ENCODE measurements around the gene NDUFV1. TPM values are rescaled to one million over a fixed set of nuclear protein-coding genes. Genes with fewer than 3 reads are reported as not detected.
"Not testable (repeated sequence)": the region's sequence is repeated elsewhere in the genome, so short reads cannot be mapped to it uniquely, and the experiment has no call there.

Gene NDUFV1
- total RNA-seq, 1 donor from 2014 or later = 321 TPM

DNA sequence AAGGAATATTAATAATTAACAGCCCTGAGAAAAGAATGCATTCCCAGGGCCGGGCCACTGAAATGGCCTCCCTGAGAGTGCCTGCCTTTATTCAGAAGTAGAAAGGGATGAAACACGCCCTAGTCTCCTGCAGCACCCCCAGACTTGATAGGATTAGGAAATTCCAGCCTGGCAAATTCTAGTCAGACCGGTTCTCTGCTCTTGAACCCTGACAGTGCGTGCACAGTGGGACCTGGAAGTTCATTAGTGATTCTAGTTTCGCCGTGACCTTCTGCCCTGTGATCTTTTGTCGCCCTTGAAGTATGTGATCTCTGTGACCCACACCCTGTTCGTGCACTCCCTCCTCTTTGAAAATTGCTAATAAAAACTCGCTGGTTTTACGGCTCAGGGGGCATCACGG lies 25.3 kb upstream of the NDUFV1 start:
- H3K4me3 Mint-ChIP-seq = peak overlapping the region; percentile 36
- DNase-seq = no peak
- H3K4me1 Mint-ChIP-seq = peaks cover 38% of the 10 kb centered on the region
- intact Hi-C loops (cut with micrococcal nuclease) = loop anchor here (5.0 to 10.0 kb wide), 3 partner anchors 36 to 227 kb away; partner anchors contain the start of genes CDK2AP2, PITPNM1 and POLD4
- H3K27ac Mint-ChIP-seq = no peak overlapping the region
- peaks cover 15% of the 10 kb centered on the region for H3K36me3 Mint-ChIP-seq (ENCODE audit: low read depth)
- H3K9me3 Mint-ChIP-seq = no peaks in the 10 kb centered on the region
- H3K27me3 Mint-ChIP-seq = peaks cover 20% of the 10 kb centered on the region

DNA sequence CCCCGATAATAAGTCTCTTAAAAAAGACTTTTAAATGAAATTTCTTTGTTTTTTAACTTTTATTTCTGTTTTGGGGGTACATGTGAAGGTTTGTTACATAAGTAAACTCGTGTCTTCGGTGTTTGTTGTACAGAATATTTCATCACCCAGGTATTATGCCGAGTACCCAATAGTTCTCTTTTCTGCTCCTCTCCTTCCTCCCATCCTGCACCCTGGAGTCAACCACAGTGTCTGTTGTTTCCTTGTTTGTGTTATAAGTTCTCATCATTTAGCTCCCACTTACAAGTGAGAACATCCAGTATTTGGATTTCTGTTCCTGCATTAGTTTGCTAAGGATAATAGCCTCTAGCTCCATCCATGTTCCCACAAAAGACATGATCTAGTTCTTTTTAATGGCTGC lies 24.7 kb upstream of the NDUFV1 start:
- Mint-ChIP-seq H3K36me3 (ENCODE audit: low read depth) (peaks cover 20% of the 10 kb centered on the region), H3K4me1 (peaks cover 38% of the 10 kb centered on the region), H3K9me3 (no peaks in the 10 kb centered on the region), H3K27me3 (peaks cover 20% of the 10 kb centered on the region), H3K4me3 (peak overlapping the region; percentile 95), H3K27ac (no peak overlapping the region)
- no peak for DNase-seq
- intact Hi-C loops (cut with micrococcal nuclease) = loop anchor here (5.0 to 10.0 kb wide), 3 partner anchors 35 to 227 kb away; partner anchors contain the start of genes CDK2AP2, PITPNM1 and POLD4

DNA sequence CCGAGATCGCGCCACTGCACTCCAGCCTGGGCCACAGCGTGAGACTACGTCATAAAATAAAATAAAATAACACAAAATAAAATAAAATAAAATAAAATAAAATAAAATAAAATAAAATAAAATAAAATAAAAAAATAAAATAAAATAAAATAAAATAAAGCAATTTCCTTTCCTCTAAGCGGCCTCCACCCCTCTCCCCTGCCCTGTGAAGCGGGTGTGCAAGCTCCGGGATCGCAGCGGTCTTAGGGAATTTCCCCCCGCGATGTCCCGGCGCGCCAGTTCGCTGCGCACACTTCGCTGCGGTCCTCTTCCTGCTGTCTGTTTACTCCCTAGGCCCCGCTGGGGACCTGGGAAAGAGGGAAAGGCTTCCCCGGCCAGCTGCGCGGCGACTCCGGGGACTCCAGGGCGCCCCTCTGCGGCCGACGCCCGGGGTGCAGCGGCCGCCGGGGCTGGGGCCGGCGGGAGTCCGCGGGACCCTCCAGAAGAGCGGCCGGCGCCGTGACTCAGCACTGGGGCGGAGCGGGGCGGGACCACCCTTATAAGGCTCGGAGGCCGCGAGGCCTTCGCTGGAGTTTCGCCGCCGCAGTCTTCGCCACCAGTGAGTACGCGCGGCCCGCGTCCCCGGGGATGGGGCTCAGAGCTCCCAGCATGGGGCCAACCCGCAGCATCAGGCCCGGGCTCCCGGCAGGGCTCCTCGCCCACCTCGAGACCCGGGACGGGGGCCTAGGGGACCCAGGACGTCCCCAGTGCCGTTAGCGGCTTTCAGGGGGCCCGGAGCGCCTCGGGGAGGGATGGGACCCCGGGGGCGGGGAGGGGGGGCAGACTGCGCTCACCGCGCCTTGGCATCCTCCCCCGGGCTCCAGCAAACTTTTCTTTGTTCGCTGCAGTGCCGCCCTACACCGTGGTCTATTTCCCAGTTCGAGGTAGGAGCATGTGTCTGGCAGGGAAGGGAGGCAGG lies 23.2 kb upstream of the NDUFV1 start, which contains the start of gene GSTP1:
Gene GSTP1, plus strand, starts transcription at position 566 of the 958 bp plus-strand sequence. Its CDS starts 32 bp downstream, at position 598.
- Mint-ChIP-seq H3K27me3 (peaks cover 19% of the 10 kb centered on the region), H3K27ac (peak within 1 kb of the TSS; percentile 94), H3K4me3 (peak within 1 kb of the TSS; percentile 95), H3K9me3 (no peaks in the 10 kb centered on the region), H3K4me1 (peaks cover 40% of the 10 kb centered on the region), H3K36me3 (ENCODE audit: low read depth) (peaks cover 29% of the 10 kb centered on the region)
- peak; percentile 94 for DNase-seq
- intact Hi-C loops (cut with micrococcal nuclease) = loop anchor here (1.0 to 10.0 kb wide), 4 partner anchors 34 to 229 kb away; partner anchors contain the start of genes CDK2AP2, NUDT8, PITPNM1 and POLD4

DNA sequence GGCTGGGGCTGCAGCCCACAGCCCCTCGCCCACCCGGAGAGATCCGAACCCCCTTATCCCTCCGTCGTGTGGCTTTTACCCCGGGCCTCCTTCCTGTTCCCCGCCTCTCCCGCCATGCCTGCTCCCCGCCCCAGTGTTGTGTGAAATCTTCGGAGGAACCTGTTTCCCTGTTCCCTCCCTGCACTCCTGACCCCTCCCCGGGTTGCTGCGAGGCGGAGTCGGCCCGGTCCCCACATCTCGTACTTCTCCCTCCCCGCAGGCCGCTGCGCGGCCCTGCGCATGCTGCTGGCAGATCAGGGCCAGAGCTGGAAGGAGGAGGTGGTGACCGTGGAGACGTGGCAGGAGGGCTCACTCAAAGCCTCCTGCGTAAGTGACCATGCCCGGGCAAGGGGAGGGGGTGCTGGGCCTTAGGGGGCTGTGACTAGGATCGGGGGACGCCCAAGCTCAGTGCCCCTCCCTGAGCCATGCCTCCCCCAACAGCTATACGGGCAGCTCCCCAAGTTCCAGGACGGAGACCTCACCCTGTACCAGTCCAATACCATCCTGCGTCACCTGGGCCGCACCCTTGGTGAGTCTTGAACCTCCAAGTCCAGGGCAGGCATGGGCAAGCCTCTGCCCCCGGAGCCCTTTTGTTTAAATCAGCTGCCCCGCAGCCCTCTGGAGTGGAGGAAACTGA lies 22.4 kb upstream of the NDUFV1 start:
- H3K27me3 Mint-ChIP-seq = peaks cover 15% of the 10 kb centered on the region
- peak; percentile 82 for DNase-seq
- peak overlapping the region; percentile 82 for H3K4me3 Mint-ChIP-seq
- H3K36me3 Mint-ChIP-seq (ENCODE audit: low read depth) = peaks cover 29% of the 10 kb centered on the region
- intact Hi-C loops (cut with micrococcal nuclease) = loop anchor here (5.0 to 10.0 kb wide), 3 partner anchors 33 to 230 kb away; partner anchors contain the start of genes CDK2AP2, PITPNM1 and POLD4
- H3K4me1 Mint-ChIP-seq = peaks cover 36% of the 10 kb centered on the region
- peak overlapping the region; percentile 75 for H3K27ac Mint-ChIP-seq
- no peaks in the 10 kb centered on the region for H3K9me3 Mint-ChIP-seq

DNA sequence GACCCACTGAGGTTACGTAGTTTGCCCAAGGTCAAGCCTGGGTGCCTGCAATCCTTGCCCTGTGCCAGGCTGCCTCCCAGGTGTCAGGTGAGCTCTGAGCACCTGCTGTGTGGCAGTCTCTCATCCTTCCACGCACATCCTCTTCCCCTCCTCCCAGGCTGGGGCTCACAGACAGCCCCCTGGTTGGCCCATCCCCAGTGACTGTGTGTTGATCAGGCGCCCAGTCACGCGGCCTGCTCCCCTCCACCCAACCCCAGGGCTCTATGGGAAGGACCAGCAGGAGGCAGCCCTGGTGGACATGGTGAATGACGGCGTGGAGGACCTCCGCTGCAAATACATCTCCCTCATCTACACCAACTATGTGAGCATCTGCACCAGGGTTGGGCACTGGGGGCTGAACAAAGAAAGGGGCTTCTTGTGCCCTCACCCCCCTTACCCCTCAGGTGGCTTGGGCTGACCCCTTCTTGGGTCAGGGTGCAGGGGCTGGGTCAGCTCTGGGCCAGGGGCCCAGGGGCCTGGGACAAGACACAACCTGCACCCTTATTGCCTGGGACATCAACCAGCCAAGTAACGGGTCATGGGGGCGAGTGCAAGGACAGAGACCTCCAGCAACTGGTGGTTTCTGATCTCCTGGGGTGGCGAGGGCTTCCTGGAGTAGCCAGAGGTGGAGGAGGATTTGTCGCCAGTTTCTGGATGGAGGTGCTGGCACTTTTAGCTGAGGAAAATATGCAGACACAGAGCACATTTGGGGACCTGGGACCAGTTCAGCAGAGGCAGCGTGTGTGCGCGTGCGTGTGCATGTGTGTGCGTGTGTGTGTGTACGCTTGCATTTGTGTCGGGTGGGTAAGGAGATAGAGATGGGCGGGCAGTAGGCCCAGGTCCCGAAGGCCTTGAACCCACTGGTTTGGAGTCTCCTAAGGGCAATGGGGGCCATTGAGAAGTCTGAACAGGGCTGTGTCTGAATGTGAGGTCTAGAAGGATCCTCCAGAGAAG lies 21.6 kb upstream of the NDUFV1 start:
- Mint-ChIP-seq H3K27me3 (peaks cover 10% of the 10 kb centered on the region), H3K36me3 (ENCODE audit: low read depth) (peaks cover 29% of the 10 kb centered on the region), H3K4me1 (peaks cover 29% of the 10 kb centered on the region), H3K4me3 (peak overlapping the region; percentile 82), H3K9me3 (no peaks in the 10 kb centered on the region), H3K27ac (peak overlapping the region; percentile 75)
- DNase-seq = peak; percentile 63
- intact Hi-C loops (cut with micrococcal nuclease) = loop anchor here (5.0 to 10.0 kb wide), 3 partner anchors 32 to 230 kb away; partner anchors contain the start of genes CDK2AP2, PITPNM1 and POLD4

DNA sequence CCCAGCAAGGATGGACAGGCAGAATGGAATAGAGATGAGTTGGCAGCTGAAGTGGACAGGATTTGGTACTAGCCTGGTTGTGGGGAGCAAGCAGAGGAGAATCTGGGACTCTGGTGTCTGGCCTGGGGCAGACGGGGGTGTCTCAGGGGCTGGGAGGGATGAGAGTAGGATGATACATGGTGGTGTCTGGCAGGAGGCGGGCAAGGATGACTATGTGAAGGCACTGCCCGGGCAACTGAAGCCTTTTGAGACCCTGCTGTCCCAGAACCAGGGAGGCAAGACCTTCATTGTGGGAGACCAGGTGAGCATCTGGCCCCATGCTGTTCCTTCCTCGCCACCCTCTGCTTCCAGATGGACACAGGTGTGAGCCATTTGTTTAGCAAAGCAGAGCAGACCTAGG lies 20.8 kb upstream of the NDUFV1 start:
- H3K4me3 Mint-ChIP-seq = no peak overlapping the region
- peaks cover 26% of the 10 kb centered on the region for H3K4me1 Mint-ChIP-seq
- H3K36me3 Mint-ChIP-seq (ENCODE audit: low read depth) = peaks cover 29% of the 10 kb centered on the region
- no peak overlapping the region for H3K27ac Mint-ChIP-seq
- intact Hi-C loops (cut with micrococcal nuclease) = loop anchor here (10.0 kb wide), 1 partner anchor 231 kb away; the partner anchor contains the start of gene POLD4
- H3K9me3 Mint-ChIP-seq = no peaks in the 10 kb centered on the region
- peak; percentile 60 for DNase-seq
- peaks cover 6% of the 10 kb centered on the region for H3K27me3 Mint-ChIP-seq

DNA sequence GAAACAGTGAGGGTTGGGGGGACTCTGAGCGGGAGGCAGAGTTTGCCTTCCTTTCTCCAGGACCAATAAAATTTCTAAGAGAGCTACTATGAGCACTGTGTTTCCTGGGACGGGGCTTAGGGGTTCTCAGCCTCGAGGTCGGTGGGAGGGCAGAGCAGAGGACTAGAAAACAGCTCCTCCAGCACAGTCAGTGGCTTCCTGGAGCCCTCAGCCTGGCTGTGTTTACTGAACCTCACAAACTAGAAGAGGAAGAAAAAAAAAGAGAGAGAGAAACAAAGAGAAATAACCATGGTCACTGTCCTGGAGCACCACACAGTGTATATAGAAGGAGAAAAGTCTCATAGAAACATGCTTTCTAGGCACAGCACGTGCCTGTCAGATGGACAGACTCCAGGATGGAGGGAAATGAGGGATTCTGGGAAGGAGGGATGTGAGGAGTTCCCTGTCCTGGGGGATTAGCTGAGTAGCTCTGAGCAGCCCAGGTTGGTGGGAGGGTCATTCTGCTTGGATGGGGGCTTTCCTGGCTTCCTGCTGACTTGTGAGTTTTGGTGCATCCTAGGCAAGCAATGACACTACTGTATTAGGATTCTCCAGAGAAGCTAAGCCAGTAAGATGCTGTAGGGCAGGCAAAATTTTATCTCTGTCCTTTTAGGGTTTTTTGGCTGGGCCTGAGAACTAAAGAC lies 20.0 kb upstream of the NDUFV1 start:
- Mint-ChIP-seq H3K4me3 (no peak overlapping the region), H3K27me3 (peaks cover 2% of the 10 kb centered on the region), H3K9me3 (no peaks in the 10 kb centered on the region), H3K36me3 (ENCODE audit: low read depth) (peaks cover 29% of the 10 kb centered on the region), H3K4me1 (peaks cover 26% of the 10 kb centered on the region), H3K27ac (peak overlapping the region; percentile 25)
- intact Hi-C loops (cut with micrococcal nuclease) = loop anchor here (10.0 kb wide), 1 partner anchor 232 kb away; the partner anchor contains the start of gene POLD4
- no peak for DNase-seq

DNA sequence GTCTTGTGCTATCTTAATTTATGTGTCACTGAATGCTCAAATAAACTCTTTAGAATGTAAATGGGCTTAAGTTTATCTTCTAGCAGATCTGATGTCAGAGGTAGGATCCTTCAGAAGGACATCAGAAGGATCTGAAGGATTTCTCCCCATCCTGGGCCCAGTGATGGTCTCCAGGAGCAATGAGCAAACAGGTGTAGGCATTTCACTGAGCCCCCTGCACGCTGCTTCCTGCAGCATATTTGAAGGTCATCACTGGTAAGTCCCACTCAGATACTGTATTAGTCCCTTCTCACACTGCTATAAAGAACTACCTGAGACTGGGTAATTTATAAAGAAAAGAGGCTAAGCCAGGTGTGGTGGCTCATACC lies 18.6 kb upstream of the NDUFV1 start:
- DNase-seq = no peak
- peaks cover 18% of the 10 kb centered on the region for H3K4me1 Mint-ChIP-seq

DNA sequence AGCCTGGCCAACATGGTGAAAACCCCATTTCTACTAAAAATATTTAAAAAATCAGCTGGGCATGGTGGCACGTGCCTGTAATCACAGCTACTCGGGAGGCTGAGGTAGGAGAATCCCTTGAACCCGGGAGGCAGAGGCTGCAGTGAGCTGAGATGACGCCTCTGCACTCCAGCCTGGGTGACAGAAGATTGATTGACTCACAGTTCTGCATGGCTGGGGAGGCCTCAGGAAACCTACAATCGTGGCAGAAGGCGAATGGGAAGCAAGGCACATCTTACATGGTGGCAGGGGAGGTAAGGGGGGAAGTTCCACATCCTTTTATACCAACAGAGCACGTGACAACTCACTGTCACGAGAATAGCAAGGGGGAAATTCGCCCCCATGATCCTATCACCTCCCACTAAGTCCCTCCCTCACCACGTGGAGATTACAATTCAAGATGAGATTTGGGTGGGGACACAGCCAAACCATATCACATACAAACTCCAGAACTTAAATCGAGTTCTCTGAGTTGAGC lies 17.8 kb upstream of the NDUFV1 start:
- H3K4me3 Mint-ChIP-seq, H3K27ac Mint-ChIP-seq, DNase-seq, H3K9me3 Mint-ChIP-seq, H3K27me3 Mint-ChIP-seq: not testable (repeated sequence)
- intact Hi-C loops (cut with micrococcal nuclease) = loop anchor here (10.0 kb wide), 1 partner anchor 234 kb away; the partner anchor contains the start of gene POLD4
- H3K4me1 Mint-ChIP-seq = peaks cover 16% of the 10 kb centered on the region
- peaks cover 28% of the 10 kb centered on the region for H3K36me3 Mint-ChIP-seq (ENCODE audit: low read depth)

More for the DNA sequence above, 18.6 kb upstream of the NDUFV1 start:
- H3K27ac Mint-ChIP-seq = no peak overlapping the region
- no peak overlapping the region for H3K4me3 Mint-ChIP-seq
- no peaks in the 10 kb centered on the region for H3K9me3 Mint-ChIP-seq
- intact Hi-C loops (cut with micrococcal nuclease) = loop anchor here (10.0 kb wide), 1 partner anchor 233 kb away; the partner anchor contains the start of gene POLD4
- H3K36me3 Mint-ChIP-seq (ENCODE audit: low read depth) = peaks cover 29% of the 10 kb centered on the region
- H3K27me3 Mint-ChIP-seq = no peaks in the 10 kb centered on the region

DNA sequence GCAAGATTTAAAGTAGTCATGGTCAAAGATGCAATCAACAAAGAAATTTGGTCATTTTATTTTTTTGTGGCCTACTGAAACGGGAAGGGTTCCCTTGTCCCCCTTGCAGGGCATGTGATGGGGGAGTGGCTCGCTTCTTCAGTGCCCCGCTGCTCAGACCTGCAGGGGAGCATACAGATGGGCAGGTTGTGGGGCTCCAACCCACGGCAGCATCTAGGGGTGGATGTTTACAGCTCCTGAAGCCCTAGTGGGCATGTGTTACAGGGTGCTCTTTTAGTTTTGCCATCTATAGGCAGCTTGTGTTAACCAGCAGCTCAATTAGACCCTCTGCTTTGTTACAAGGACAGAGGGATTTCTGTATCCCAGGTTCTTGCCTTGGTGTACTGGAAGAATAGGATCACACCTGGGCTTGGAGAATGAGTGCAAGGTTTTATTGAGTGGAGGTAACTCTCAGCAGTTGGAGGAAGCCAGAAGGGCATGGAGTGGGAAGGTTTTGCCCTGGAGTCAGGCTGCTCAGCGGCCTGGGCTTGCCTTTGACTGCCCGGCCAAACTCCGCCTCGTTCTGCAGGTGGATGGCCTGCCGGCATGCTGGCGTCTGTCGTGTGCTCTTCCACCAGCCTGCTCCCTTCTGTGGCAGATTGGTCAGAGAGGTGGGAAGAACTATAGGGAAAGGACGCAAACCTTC lies 13.7 kb upstream of the NDUFV1 start:
- H3K4me1 Mint-ChIP-seq = no peaks in the 10 kb centered on the region
- H3K4me3 Mint-ChIP-seq = no peak overlapping the region
- no peak for DNase-seq
- intact Hi-C loops (cut with micrococcal nuclease) = no loop called here
- H3K27ac Mint-ChIP-seq = no peak overlapping the region
- peaks cover 3% of the 10 kb centered on the region for H3K9me3 Mint-ChIP-seq
- H3K27me3 Mint-ChIP-seq = peaks cover 7% of the 10 kb centered on the region
- peaks cover under 1% of the 10 kb centered on the region for H3K36me3 Mint-ChIP-seq (ENCODE audit: low read depth)

DNA sequence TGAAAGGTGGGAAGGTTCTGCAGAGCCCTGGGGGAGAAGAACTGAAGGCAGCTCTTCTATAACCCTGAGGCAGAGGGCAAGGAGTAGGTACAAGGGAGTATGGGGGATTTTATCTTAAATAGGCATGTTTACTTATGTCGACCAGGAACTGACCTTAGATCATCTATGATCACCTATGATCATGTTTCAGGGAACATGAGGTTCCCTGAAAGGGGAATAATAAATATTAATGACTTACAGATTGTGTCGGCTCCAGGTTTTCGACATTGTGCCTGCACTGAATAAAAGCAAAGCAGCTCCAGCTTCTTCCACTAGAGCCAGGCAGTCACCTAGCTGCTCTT lies 13.2 kb upstream of the NDUFV1 start:
- no peaks in the 10 kb centered on the region for H3K36me3 Mint-ChIP-seq (ENCODE audit: low read depth)
- H3K4me1 Mint-ChIP-seq = no peaks in the 10 kb centered on the region
- DNase-seq = no peak
- H3K27ac Mint-ChIP-seq = no peak overlapping the region
- H3K9me3 Mint-ChIP-seq = peaks cover 3% of the 10 kb centered on the region
- intact Hi-C loops (cut with micrococcal nuclease) = no loop called here
- H3K27me3 Mint-ChIP-seq = peaks cover 7% of the 10 kb centered on the region
- no peak overlapping the region for H3K4me3 Mint-ChIP-seq

DNA sequence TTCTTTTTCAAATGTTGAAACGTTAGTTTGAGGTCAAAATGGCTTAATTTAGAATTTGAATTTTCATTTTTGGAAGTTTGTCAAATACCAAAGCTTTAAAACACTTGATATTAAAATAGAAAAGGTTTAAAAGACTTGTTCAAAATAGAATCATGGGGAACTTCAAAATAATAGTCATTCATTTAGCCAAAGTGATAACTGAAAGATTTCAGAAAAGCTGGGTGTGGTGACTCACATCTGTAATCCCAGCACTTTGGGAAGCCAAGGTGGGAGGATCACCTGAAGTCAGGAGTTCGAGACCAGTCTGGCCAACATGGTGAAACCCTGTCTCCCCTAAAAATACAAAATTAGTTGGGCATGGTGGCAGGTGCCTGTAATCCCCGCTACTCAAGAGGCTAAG lies 12.3 kb upstream of the NDUFV1 start:
- no peak overlapping the region for H3K27ac Mint-ChIP-seq
- no peak overlapping the region for H3K4me3 Mint-ChIP-seq
- H3K36me3 Mint-ChIP-seq (ENCODE audit: low read depth) = no peaks in the 10 kb centered on the region
- H3K9me3 Mint-ChIP-seq = peaks cover 3% of the 10 kb centered on the region
- H3K27me3 Mint-ChIP-seq = peaks cover 11% of the 10 kb centered on the region
- H3K4me1 Mint-ChIP-seq = no peaks in the 10 kb centered on the region
- DNase-seq = no peak
- intact Hi-C loops (cut with micrococcal nuclease) = no loop called here

Data from activated CD4-positive, alpha-beta T cell treated with anti-CD3 and anti-CD28 coated beads, Interleukin-2, amount 10 ng/mL, durations not matched to agents 24 days and 14 days (primary cell).